Gastroesophageal sphincter (tissue), 4 donors: ENCODE data around the gene HECW1. TPM values are rescaled to one million over a fixed set of nuclear protein-coding genes. Genes with fewer than 3 reads are reported as not detected.

ENCODE experiments used
- ATAC-seq: fragments of 150-250 bp; one replicate; pipeline ENCODE4 v1.9.1; 2016; ENCODE audit warnings: mild to moderate bottlenecking, moderate library complexity
- H3K27ac ChIP-seq, 4 donors: fragments of 200-600 bp; sonication (generic) in 3 of 4; 1 replicate in 3 of 4; 2 replicates in 1 of 4; pipeline ENCODE4 v1.5.1; 2016 to 2019
- H3K27me3 ChIP-seq: fragments of 200-600 bp; sonication (generic); one replicate; pipeline ENCODE4 v1.5.1; 2019
- H3K36me3 ChIP-seq, 2 donors: fragments of 200-600 bp; sonication (generic); one replicate each; pipeline ENCODE4 v1.5.1; 2019; ENCODE audit warnings: control low read depth in 1 of 2
- H3K4me1 ChIP-seq, 3 donors: fragments of 200-600 bp; sonication (generic); 1 replicate in 2 of 3; 2 replicates in 1 of 3; pipeline ENCODE4 v1.5.1; 2016 to 2019; ENCODE audit warnings: control low read depth in 2 of 3
- H3K4me3 ChIP-seq, 2 donors: fragments of 200-600 bp; sonication (generic); one replicate each; pipeline ENCODE4 v1.5.1; 2019; ENCODE audit warnings: mild to moderate bottlenecking in 1 of 2, moderate library complexity in 1 of 2
- H3K9me3 ChIP-seq, 3 donors: fragments of 200-600 bp; sonication (generic); one replicate each; pipeline ENCODE4 v1.5.1; 2017 to 2019; ENCODE audit warnings: control low read depth in 2 of 3
- CTCF ChIP-seq, 4 experiments: fragments of 200-600 bp in 2 of 4; fragments of 450-650 bp in 2 of 4; sonication (generic) in 1 of 4; IDR thresholded peaks; one replicate each; pipeline ENCODE4 v1.5.1; 2017 to 2019; ENCODE audit warnings: antibody characterized with exemption in 4 of 4, mild to moderate bottlenecking in 2 of 4, moderate library complexity in 2 of 4
- EP300 ChIP-seq: sonication (generic); formaldehyde crosslinking; IDR thresholded peaks from one replicate; pipeline ENCODE4 v1.6.1; 2017; ENCODE audit warnings: antibody characterized with exemption, mild to moderate bottlenecking
- POLR2A ChIP-seq, 2 donors: fragments of 450-650 bp; IDR thresholded peaks; one replicate each; pipeline ENCODE4 v1.6.1; 2017; ENCODE audit warnings: antibody characterized with exemption in 2 of 2, mild to moderate bottlenecking in 2 of 2, moderate library complexity in 1 of 2
- POLR2AphosphoS5 ChIP-seq: sonication (generic); formaldehyde crosslinking; IDR thresholded peaks from one replicate; pipeline ENCODE4 v1.6.1; 2017; ENCODE audit warnings: antibody characterized with exemption
- WGBS, 2 donors: methylation state at CpG; one replicate each; pipeline ENCODE4 v1.1.5; 2018; ENCODE audit warnings: low coverage in 1 of 2; 5-methylcytosine and 5-hydroxymethylcytosine counted together
- total RNA-seq, 4 donors: library from RNA; depleted of rRNA; stranded (reverse); fragments of >200 nt; gene quantifications; one replicate each; pipeline ENCODE4 v1.1.0, GENCODE V29; 2016

The HECW1 gene
- total RNA-seq, 4 donors from 2014 or later, result 0.04 to 0.31 (median 0.13) TPM; not detected in 1

GRCh38 chr7:43195256-43195655 is 82.8 kb downstream of the HECW1 start:
- WGBS, 2 donors, result 67 to 73% methylated on average over 4 to 5 of the region's 7 CpGs

GRCh38 chr7:43195768-43196167 is 83.3 kb downstream of the HECW1 start:
- Histone ChIP-seq H3K27ac (no peak overlapping the region), H3K9me3 (no peaks in the 10 kb centered on the region), H3K4me1 (no peaks in the 10 kb centered on the region), H3K27me3 (peaks cover 26% of the 10 kb centered on the region), H3K36me3 (no peaks in the 10 kb centered on the region), H3K4me3 (no peak overlapping the region)
- no peak for ATAC-seq
- WGBS, 2 donors, result 80 to 84% methylated on average over 4 to 5 of the region's 5 CpGs
- no peak for TF ChIP-seq CTCF (IDR thresholded peaks at IDR 0.05)
- TF ChIP-seq POLR2A (IDR thresholded peaks at IDR 0.05), result no peak
- no peak for TF ChIP-seq POLR2AphosphoS5
- TF ChIP-seq EP300, result no peak

More at GRCh38 chr7:43195256-43195655, 82.8 kb downstream of the HECW1 start:
- no peak for ATAC-seq
- H3K9me3 ChIP-seq, result no peaks in the 10 kb centered on the region
- no peak overlapping the region for H3K4me3 ChIP-seq
- no peak overlapping the region for H3K27ac ChIP-seq
- H3K36me3 ChIP-seq, result no peaks in the 10 kb centered on the region
- H3K27me3 ChIP-seq, result peaks cover 21% of the 10 kb centered on the region
- no peaks in the 10 kb centered on the region for H3K4me1 ChIP-seq
- no peak for TF ChIP-seq EP300
- TF ChIP-seq POLR2AphosphoS5, result no peak
- TF ChIP-seq POLR2A (IDR thresholded peaks at IDR 0.05), result no peak
- TF ChIP-seq CTCF (IDR thresholded peaks at IDR 0.05), result no peak

GRCh38 chr7:43196379-43196778 is 83.9 kb downstream of the HECW1 start:
- no peak overlapping the region for H3K27ac ChIP-seq
- H3K27me3 ChIP-seq, result peaks cover 27% of the 10 kb centered on the region
- WGBS, 2 donors, result 55 to 68% methylated on average over 3 to 5 of the region's 5 CpGs
- H3K4me1 ChIP-seq, result no peaks in the 10 kb centered on the region
- no peak for TF ChIP-seq POLR2AphosphoS5
- no peak for TF ChIP-seq POLR2A (IDR thresholded peaks at IDR 0.05)
- TF ChIP-seq CTCF (IDR thresholded peaks at IDR 0.05), result no peak
- no peak for TF ChIP-seq EP300
- no peak for ATAC-seq
- no peaks in the 10 kb centered on the region for H3K9me3 ChIP-seq
- H3K36me3 ChIP-seq, result no peaks in the 10 kb centered on the region
- no peak overlapping the region for H3K4me3 ChIP-seq

- Histone ChIP-seq H3K36me3 (no peaks in the 10 kb centered on the region), H3K27ac (no peak overlapping the region), H3K4me3 (no peak overlapping the region), H3K9me3 (no peaks in the 10 kb centered on the region), H3K27me3 (peaks cover 34% of the 10 kb centered on the region), H3K4me1 (no peaks in the 10 kb centered on the region)
- 93% methylated on average over 6 of the region's 6 CpGs for WGBS, 2 donors
- peak; percentile 28 for ATAC-seq
- TF ChIP-seq CTCF (IDR thresholded peaks at IDR 0.05) (no peak), EP300 (no peak), POLR2AphosphoS5 (no peak), POLR2A (IDR thresholded peaks at IDR 0.05) (no peak)
Measured at GRCh38 chr7:43198016-43198415, 85.6 kb downstream of the HECW1 start.

GRCh38 chr7:43198599-43199090 is 86.2 kb downstream of the HECW1 start:
- no peak for ATAC-seq
- WGBS, 2 donors, result 53 to 73% methylated on average over 7 of the region's 7 CpGs
- no peaks in the 10 kb centered on the region for H3K36me3 ChIP-seq
- TF ChIP-seq CTCF (IDR thresholded peaks at IDR 0.05), result no peak
- TF ChIP-seq EP300, result no peak
- no peak for TF ChIP-seq POLR2A (IDR thresholded peaks at IDR 0.05)
- TF ChIP-seq POLR2AphosphoS5, result no peak
- peaks cover 34% of the 10 kb centered on the region for H3K27me3 ChIP-seq
- no peaks in the 10 kb centered on the region for H3K9me3 ChIP-seq
- no peak overlapping the region for H3K4me3 ChIP-seq
- no peaks in the 10 kb centered on the region for H3K4me1 ChIP-seq
- H3K27ac ChIP-seq, result no peak overlapping the region
